Neutrophil (primary cell): ENCODE results near the gene EXOC4.

Source experiments
- H3K27ac ChIP-seq: fragments of 200-600 bp; sonication (generic); 2 replicates; pipeline ENCODE4 v1.5.1; 2016; ENCODE audit warnings: mild to moderate bottlenecking, moderate library complexity
- H3K27me3 ChIP-seq: fragments of 200-600 bp; sonication (generic); 2 replicates; pipeline ENCODE4 v1.6.0; 2016; ENCODE audit warnings: mild to moderate bottlenecking
- H3K36me3 ChIP-seq: fragments of 200-600 bp; sonication (generic); 2 replicates; pipeline ENCODE4 v1.5.1; 2017
- H3K4me1 ChIP-seq, 2 experiments: fragments of 200-600 bp in 1 of 2; sonication (generic) in 1 of 2; 1 replicate in 1 of 2; 2 replicates in 1 of 2; pipeline versions ENCODE4 v1.5.1 to v1.6.1; 2013 to 2016; ENCODE audit warnings: low read depth in 1 of 2, low read length in 1 of 2, mild to moderate bottlenecking in 1 of 2, moderate library complexity in 1 of 2; ENCODE audit not compliant: control insufficient read depth in 1 of 2, insufficient read depth in 1 of 2
- H3K4me3 ChIP-seq, 2 experiments: fragments of 200-600 bp in 1 of 2; sonication (generic) in 1 of 2; 1 replicate in 1 of 2; 2 replicates in 1 of 2; pipeline ENCODE4 v1.5.1; 2013 to 2016; ENCODE audit warnings: low read depth in 1 of 2, low read length in 1 of 2, mild to moderate bottlenecking in 1 of 2, moderate library complexity in 1 of 2
- H3K9me3 ChIP-seq: fragments of 200-600 bp; sonication (generic); 2 replicates; pipeline ENCODE4 v1.5.1; 2016
- CTCF ChIP-seq: fragments of 200-600 bp; sonication (generic); IDR thresholded peaks from 2 replicates; pipeline ENCODE4 v1.5.1; 2016; ENCODE audit warnings: antibody characterized with exemption

The EXOC4 gene

DNA sequence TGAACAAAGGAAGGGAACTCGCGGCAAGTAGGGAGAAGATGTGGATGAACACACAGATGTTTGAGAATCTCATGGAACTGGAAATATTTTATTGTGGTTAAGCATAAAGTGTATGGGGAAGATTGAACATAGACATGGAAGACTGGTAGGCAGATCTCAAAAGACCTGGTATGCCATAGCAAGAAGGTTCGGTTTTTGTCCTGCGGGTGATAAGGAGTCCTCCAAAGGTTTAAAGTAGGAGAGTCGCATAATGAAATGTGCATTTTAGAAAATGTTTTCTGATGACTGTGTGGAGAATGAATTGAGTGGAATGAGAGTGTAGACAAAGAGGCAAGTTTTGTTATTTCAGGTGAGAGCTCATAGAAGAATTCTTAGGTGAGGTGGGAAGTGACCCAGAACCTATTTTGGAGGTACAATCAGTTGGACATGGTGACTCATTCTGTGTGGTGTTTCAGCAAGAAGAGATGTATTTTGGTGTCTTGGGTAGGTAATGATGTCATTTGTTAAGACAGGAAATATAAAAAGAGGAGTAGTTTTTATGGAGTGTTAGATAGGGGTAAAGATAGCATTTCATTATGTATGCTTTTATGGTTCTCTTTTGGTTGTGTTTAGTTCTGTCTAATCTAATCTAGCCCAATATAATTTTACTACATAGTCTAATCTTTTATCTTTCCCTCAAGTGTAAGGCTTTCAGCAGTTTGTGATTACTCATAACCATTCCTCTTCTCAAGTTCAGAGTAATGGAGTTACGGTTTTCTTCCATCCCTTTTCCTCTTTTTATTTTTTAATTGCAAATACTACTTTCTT lies 239.2 kb downstream of the EXOC4 start:
- Histone ChIP-seq H3K4me3 (no peak overlapping the region), H3K4me1 (no peaks in the 10 kb centered on the region), H3K36me3 (peaks cover 6% of the 10 kb centered on the region), H3K9me3 (no peaks in the 10 kb centered on the region), H3K27me3 (no peaks in the 10 kb centered on the region), H3K27ac (no peak overlapping the region)
- TF ChIP-seq CTCF: no peak

- Histone ChIP-seq H3K27ac (no peak overlapping the region), H3K4me1 (no peaks in the 10 kb centered on the region), H3K27me3 (no peaks in the 10 kb centered on the region), H3K9me3 (no peaks in the 10 kb centered on the region), H3K4me3 (no peak overlapping the region), H3K36me3 (no peaks in the 10 kb centered on the region)
- no peak for TF ChIP-seq CTCF
Measured at GRCh38 chr7:133497061-133497460, 244.2 kb downstream of the EXOC4 start.

DNA sequence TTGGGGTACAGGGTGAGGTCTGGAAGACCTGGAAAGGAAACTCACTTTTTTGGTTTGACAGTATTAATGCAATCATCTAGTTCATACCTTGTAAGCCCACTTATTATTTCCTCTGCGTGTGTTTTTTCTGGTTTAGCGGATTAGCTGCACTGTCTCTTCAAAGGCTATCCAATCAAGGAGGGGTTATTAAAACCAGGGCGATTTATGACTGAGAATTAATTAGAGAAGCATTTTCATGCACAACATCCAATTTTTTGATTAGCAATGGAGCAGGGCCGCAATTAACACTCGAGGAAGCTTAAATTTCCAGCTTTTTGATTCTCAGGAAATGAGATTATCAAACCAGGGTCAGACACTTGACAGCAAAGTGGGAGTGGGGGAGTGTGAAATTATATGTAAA lies 248.9 kb downstream of the EXOC4 start:
- TF ChIP-seq CTCF: no peak
- Histone ChIP-seq H3K9me3 (no peaks in the 10 kb centered on the region), H3K27me3 (no peaks in the 10 kb centered on the region), H3K4me3 (no peak overlapping the region), H3K4me1 (no peaks in the 10 kb centered on the region), H3K36me3 (no peaks in the 10 kb centered on the region), H3K27ac (no peak overlapping the region)

- no peak overlapping the region for H3K4me3 ChIP-seq
- no peaks in the 10 kb centered on the region for H3K36me3 ChIP-seq
- no peak for TF ChIP-seq CTCF
- no peaks in the 10 kb centered on the region for H3K9me3 ChIP-seq
- H3K27me3 ChIP-seq: no peaks in the 10 kb centered on the region
- H3K4me1 ChIP-seq: no peaks in the 10 kb centered on the region
- no peak overlapping the region for H3K27ac ChIP-seq
Measured at GRCh38 chr7:133502498-133502897, 249.6 kb downstream of the EXOC4 start.

DNA sequence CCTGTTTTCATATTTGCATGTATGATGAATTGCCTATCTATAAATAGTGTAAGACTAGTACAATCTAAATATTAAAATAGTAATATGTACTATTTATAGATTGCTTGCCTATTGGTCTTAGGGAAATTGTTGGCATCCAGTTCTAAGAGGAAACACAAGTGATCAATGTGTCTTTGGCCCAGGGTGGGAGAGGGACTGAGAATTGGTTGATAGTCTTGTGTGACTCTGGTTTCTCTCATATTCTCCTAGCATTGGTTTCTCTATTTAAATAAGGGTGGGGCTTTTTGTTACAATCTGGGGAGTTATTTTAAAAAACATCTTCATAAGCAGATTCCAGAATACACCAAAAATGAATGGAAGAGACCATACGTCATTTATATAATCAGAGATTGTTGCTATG lies 250.1 kb downstream of the EXOC4 start:
- Histone ChIP-seq H3K27ac (no peak overlapping the region), H3K9me3 (no peaks in the 10 kb centered on the region), H3K27me3 (no peaks in the 10 kb centered on the region), H3K4me3 (no peak overlapping the region), H3K36me3 (no peaks in the 10 kb centered on the region), H3K4me1 (no peaks in the 10 kb centered on the region)
- no peak for TF ChIP-seq CTCF
